Kasumi-1 (cell line): ENCODE measurements around the gene NRK.
A peak's percentile ranks its signal among the peaks of the same experiment; 100 is the strongest.
"Not testable (repeated sequence)": the region's sequence is repeated elsewhere in the genome, so short reads cannot be mapped to it uniquely, and the experiment has no call there.

ENCODE experiments used
- DNase-seq, 2 experiments: peaks; one replicate each; lab custom pipeline; 2025; lab: John Stamatoyannopoulos, UW

NRK gene, protein sequence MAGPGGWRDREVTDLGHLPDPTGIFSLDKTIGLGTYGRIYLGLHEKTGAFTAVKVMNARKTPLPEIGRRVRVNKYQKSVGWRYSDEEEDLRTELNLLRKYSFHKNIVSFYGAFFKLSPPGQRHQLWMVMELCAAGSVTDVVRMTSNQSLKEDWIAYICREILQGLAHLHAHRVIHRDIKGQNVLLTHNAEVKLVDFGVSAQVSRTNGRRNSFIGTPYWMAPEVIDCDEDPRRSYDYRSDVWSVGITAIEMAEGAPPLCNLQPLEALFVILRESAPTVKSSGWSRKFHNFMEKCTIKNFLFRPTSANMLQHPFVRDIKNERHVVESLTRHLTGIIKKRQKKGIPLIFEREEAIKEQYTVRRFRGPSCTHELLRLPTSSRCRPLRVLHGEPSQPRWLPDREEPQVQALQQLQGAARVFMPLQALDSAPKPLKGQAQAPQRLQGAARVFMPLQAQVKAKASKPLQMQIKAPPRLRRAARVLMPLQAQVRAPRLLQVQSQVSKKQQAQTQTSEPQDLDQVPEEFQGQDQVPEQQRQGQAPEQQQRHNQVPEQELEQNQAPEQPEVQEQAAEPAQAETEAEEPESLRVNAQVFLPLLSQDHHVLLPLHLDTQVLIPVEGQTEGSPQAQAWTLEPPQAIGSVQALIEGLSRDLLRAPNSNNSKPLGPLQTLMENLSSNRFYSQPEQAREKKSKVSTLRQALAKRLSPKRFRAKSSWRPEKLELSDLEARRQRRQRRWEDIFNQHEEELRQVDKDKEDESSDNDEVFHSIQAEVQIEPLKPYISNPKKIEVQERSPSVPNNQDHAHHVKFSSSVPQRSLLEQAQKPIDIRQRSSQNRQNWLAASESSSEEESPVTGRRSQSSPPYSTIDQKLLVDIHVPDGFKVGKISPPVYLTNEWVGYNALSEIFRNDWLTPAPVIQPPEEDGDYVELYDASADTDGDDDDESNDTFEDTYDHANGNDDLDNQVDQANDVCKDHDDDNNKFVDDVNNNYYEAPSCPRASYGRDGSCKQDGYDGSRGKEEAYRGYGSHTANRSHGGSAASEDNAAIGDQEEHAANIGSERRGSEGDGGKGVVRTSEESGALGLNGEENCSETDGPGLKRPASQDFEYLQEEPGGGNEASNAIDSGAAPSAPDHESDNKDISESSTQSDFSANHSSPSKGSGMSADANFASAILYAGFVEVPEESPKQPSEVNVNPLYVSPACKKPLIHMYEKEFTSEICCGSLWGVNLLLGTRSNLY (N-terminal part only)

DNA sequence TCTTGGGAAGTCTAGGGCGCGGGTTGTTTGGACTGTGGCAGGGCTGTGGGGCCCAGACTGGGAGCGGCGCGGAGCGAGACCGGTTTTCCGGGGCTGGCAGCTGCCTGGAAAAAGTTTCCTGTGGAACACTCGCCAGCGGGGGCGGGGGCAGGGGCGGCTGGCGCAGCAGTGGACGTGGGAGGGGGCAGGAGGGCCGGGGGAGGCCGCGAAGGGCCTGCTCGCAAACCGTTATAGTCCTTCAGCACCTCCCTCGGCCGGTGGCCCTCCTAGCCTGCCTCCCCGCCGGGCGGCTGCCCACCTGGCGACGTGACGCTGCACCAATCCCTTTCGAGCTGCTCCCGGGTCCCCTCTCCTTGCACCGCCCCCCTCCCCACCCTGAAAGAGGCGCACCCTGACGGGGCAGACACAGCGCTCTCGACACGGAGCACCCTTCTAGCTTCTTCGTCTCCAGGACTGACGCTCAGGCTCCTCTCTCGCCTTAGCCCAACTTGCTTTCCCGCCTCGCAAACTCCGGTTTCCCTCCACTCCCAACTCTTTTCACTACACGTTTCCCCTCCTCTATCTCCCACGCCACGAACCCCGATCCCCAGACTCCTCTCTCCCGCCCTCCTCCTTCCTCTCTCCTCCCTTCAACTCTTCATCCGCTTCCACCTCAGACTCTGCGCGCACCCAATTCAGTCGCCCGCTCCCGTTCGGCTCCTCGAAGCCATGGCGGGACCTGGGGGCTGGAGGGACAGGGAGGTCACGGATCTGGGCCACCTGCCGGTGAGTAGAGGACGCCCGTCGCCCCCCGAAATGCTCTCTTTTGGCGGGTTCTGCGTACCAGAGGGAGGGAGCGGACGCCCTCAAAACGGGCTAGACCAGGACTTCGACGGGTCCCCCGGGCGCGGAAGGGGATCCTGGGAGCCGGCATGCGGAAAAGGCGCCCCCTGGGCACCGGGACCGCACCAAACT, at the start of gene NRK:
Gene NRK, plus strand, starts transcription at position 402 of the 954 bp plus-strand sequence. Its CDS starts 307 bp downstream, at position 709.
- no peak for DNase-seq

DNA sequence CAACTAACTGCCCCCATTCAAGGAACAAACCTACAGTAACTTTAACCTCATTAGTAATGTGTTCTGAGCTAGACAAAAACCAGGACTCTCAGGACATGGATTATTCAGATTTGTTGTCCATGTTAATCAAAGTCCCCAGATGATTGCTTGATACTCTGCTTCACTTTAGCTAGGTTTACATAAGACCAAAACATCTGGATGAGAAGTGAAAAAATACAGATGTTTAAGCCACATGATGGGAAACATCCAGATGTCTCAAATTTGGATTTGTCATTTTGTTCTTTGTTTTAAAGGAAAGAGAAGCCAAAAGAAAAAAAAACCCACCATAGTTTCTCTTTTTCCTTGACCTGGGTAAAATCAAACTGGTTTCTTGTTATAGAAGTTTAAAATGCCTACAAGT, 48.5 kb upstream of the NRK start:
- no peak for DNase-seq

DNA sequence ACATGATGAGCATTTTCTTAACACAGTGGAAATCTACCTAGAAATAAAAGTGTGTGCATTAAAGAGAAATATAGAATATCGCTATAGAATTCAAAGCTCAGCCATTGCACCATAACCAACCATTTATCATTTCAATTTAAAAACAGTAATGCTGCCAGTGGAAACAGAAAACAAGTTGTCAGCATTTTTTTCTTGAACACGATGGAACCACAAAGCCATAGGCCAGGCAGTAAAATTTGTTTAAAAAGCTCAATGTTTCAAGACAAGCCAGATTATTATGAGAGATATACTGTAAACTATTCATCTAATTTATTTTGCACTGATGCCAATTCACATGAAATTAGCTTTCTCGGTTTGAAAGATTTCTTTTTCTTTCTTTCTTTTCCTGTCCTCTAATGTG, 46.7 kb upstream of the NRK start:
- DNase-seq = no peak

DNA sequence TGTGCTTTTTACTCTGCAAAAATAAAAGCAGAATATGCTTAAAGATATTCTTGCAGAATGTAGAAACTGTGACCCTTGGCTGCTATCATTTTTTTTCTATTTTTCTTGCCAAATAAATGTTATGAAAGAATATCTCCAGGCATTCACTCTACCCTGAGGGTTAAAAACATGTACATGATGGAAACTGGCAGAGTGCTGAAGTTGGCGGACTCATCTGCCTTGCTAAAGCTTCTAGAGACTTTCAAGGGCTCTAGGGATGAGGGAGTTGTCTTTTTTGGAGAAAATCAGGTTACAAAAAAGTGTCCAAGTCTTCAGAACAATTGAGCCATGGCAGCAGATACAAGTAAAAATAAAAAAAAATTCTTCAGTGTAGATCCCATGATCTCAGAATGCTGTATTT, 40.5 kb upstream of the NRK start:
- DNase-seq = no peak

DNA sequence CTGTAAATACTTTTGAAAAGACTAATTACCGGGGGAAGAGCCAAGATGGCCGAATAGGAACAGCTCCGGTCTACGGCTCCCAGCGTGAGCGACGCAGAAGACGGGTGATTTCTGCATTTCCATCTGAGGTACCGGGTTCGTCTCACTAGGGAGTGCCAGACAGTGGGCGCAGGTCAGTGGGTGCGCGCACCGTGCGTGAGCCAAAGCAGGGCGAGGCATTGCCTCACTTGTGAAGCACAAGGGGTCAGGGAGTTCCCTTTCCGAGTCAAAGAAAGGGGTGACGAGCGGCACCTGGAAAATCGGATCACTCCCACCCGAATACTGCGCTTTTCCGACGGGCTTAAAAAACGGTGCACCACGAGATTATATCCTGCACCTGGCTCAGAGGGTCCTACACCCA, 25.5 kb upstream of the NRK start:
- DNase-seq = not testable (repeated sequence)

DNA sequence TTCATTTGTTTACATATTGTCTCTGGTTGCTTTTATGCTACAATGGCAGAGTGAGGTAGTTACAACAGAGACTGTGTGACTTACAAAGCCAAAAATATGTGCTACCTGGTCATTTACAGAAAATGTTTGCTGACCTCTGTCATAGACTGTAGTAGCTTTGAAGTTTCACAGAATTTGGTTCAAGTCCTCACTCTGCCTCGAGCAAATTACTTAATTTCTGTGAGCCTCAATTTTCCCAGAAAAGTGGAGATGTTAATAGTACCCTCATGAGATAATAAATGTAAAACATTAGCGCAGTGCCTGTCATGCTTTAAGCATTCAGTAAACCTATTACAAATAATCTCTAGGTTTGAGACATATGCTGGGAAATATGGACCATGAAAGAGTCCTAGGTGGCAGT, 18.4 kb upstream of the NRK start:
- no peak for DNase-seq

DNA sequence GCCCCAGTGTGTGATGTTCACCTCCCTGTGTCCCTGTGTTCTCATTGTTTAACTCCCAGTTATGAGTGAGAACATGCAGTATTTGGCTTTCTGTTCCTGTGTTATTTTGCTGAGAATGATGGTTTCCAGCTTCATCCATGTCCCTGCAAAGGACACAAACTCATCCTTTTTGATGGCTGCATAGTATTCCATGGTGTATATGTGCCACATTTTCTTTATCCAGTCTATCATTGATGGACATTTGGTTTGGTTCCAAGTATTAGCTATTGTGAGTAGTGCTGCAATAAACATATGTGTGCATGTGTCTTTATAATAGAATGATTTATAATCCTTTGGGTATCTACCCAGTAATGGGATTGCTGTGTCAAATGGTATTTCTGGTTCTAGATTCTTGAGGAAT, 16.7 kb upstream of the NRK start:
- not testable (repeated sequence) for DNase-seq

DNA sequence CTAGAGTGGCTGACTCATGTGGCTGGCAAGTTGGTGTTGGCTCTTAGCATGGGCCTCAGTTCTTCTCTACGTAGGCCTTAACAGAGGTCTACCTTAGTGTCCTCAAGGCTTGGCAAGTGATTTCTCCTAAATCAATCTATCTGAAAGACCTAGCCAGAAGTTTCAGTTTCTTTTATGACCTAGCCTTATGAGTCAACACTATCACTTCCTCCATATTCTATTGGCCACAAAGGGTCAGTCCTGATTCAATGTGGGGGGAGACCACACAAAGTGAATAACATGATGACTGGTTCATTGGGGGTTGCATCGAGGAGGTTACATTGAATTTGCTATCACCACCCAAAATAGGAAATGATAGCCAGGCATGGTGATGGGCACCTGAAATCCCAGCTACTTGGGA, 5.8 kb upstream of the NRK start:
- DNase-seq = no peak

DNA sequence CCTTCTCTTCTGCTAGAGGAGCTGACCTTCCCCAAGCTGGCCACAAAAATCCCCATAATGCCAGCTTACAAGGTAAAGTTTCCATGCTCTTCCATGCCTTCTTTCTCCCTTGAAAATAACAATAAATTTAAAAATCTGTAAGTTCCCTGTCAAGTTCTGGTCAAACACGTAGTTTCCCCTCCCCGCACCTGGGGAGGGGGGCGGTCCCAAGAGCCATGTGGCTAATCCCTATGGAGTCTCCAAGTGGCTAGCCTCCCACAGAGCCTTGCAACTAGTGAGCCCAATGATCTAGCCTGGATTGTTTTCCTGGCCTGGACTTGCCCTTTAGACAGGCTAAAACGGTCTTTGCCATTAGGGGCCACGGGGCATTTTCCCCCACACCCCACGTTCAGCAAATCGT, 2.1 kb upstream of the NRK start:
- no peak for DNase-seq

DNA sequence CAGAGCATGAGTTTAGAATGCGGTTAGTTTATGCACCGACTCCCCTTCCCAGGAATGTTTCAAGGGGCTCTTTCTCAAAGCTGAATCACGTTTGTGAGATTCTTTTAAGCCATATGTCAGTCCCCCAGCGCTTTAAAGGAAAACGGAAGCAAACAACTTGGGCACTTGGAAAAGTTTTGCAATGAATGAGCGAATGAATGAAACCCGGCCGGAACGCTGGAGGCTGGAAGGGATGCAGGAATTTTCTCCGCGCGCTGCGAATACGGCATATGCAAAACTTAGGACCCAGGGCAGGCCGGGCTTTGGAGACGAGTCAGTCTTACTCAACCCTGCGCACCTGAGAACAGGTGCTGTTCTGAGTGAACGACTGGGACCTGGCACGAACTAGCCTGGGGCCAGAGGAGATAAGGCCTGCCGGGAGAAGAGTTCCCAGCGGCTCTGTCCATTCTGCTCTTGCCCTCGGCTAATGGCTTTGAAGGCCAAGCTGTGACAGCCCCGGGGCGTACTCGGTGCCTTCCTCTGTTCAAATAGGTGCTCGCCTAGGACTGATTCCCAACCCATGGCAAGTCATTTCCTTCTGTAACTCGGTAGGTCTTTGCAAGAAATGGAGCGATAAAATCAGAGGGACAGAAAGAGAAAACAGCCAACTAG, 743 bp upstream of the NRK start:
- no peak for DNase-seq

DNA sequence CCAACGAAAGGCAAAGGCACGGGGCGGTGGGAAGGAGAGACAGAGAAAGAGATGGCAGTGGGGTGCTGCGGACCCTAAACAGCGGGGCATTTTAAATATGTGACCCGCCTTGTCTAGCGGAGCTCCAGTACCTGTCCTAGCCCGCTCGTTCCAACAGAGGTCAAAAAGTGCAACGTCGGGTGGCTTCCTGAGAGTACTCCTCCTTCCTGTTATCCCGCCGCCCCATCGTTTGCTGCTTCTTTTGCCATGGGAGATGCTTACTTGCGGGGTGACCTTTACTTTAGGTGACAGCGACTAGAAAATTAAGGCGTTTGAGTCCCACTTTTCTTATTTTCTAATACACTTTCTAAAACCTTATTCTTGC, 735 bp downstream of the NRK start:
- no peak for DNase-seq

DNA sequence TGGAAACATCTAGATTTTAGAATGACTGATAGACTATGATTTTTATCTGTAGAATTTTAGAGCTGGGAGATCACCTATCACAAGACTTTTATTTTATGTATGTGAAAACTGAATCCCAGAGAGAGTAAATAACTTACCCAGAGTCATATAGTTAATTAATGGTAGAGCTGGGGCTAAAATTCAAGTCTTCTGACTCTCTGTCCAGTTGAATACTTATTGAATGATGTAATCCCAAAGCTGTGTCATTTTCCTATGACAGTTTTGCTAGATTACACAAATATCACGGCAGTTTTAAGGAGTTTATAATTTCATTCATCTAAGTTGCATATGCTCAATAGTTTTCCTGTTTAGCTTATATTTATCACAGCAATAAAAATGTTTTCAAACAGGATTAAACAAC, 6.7 kb downstream of the NRK start:
- no peak for DNase-seq

DNA sequence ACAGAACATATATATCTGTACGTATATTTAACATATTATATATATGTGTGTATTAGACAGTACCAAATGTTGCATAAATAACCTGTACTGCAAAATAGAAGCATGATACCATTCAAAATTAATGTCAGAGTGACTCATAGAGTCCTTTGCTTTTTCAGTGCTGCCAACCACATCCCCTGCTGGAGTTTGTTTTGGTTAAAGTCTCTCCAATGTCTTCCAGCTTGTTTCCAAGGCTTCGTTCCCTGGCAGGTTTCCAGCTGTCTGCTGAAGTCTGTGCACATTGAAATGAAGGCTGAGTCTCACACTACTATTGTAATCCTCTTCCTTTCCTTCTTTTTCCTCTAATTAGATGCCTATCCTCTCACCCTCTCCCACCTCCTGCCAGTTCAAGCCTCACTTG, 14.9 kb downstream of the NRK start:
- DNase-seq = no peak

DNA sequence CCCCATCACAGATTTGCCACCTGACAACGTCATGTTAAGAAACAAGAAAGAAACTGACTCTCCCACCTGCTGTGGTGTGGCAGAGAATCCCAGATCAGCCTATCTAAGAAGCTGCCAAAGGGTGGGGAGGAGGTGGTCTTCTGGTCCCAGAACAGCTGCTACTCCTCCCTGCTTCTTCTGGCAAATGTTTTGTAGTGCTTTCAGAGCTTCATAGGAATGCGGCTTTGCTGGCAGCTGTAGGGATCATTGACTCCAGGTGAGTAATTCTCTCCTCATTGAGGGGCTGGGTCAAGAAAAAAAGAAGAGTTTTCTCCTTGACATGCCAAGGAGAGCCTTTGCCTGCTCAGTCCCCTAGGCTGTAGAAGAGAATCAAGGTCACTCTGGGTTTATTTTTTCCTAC, 23.3 kb downstream of the NRK start:
- no peak for DNase-seq

DNA sequence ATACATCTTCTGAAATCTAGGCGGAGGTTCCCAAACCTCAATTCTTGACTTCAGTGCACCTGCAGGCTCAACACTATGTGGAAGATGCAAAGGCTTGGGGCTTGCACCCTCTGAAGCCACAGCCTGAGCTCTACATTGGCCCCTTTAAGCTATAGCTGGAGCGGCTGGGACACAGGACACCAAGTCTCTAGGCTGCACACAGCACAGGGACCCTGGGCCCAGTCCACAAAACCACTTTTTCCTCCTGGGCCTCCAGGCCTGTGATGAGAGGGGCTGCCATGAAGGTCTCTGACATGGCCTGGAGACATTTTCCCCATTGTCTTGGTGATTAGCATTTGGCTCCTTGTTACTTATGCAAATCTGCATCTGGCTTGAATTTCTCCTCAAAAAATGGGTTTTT, 27.8 kb downstream of the NRK start:
- not testable (repeated sequence) for DNase-seq

DNA sequence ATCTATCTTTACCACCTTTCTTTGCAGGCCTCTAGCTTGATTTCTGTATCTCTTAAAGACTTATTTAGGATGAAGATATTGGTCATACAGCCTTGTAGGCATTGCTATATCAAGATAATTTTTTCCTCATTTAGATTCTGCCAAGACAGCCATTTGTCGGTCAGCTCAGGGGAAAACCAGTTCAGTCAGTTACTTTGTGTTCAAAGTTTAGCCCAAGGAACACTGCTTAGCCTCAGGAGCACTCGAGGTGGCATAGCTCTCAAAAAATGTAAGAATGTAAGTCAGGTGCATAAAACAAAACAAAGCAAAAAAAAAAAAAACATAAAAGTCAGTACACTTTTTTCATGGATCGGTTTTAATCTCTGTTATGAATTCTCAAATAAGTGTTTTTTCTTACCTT, 43.4 kb downstream of the NRK start:
- no peak for DNase-seq

DNA sequence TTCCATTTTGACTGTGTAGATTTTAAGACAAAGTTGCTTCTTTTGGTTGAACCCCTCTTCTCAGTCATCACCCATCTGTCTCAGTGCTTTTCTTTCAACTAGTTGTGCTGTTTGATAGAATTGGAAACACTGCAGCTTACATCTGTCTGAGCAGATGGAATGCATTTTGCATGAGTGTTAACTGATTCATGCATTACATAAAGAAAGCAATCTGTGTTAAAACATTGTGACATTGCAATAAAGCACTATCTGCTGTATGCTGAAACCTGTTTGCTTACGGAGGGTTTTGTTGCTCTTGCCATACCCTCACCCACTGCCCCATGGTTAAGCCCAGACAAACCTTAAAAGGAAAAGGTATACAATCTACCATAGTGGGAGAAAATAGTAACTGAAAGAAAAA, 47.4 kb downstream of the NRK start:
- DNase-seq = no peak

DNA sequence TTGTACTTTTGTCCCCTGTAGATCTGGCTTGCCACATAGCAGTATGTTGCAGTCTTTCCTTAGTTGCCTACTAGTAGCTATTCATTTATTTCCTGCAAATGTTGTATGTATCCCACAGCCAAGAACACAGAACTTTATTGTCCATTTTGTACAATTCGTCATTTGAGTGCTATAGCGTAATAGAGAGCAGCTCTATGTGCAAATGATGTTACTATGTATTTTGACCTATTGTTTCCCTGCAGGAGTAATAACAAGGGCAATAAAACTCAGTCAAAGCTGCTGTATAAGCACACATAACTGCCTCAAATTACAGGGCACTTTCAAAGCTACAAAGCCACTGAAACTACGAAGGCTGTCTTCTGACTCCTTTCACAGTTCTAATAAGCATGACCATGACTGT, 48.1 kb downstream of the NRK start:
- no peak for DNase-seq

DNA sequence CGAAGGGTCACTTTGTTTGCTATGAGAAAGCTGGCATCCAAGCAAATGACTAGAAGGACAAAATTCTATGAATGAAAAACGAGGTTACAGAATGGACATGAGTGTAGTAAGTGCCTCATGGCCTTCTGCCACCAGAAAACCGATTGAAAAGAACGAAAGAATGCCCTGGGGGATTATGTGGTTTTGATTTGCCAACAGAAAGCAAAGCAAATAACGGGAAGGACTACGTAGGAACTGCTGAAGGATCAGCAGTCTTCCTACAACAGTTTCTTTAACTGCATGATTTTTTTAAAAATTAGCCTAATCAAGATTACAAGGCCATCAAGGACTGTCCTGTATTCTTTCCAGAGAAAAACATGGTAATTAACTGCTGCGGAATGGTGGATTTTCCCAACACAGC, 50.6 kb downstream of the NRK start:
- no peak for DNase-seq

DNA sequence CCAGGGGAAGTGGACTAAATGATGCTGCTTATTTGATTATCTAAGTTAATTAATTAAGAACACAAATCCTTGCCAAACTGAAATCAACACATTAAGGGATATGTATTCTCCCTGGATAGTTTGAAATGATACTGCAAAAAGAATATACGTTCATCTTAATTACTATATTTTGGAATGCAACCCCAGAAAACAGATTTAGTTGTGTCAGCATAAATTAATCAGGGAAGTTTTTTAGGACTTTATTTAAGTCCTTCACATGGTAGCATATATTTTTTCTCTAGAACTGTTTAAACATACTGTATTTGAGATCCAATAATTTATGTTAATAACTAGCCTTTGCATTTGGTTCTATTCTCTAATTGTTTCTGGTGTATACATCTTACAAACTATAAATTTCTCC, 52.5 kb downstream of the NRK start:
- DNase-seq = no peak

DNA sequence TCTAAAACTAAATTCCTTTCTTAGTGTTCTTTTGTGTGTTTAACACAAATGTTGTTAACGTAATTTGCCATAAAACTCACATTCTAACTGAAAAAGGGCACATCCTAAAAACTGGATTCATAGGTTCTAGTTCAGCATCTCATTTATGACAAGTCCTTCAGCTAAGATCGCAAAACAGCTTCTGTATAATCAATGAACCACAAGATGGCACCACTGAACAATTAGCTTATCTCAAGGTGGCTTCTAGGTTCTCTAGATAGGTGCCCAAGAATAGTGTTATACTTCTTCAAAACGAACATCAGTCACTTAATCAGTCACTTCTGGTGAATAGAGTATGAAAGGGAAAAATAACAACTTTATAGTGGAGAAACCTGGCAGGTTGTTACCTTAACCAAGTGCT, 54.3 kb downstream of the NRK start:
- DNase-seq = peak; percentile 3 to 19
